Large intestine (tissue), 3 donors: ENCODE results near the gene TECPR1. TPM values are rescaled to one million over a fixed set of nuclear protein-coding genes. Genes with fewer than 3 reads are reported as not detected.

Experiments
- DNase-seq, 2 donors: peaks; one replicate each; pipeline versions ENCODE4 v3.0.0 to v3.0.0-alpha.2; 2013
- H3K27ac ChIP-seq: one replicate; pipeline ENCODE4 v1.5.1; 2013; ENCODE audit warnings: low read length
- H3K27me3 ChIP-seq: 2 replicates; pipeline ENCODE4 v1.6.1; 2013; ENCODE audit warnings: low read length; ENCODE audit not compliant: control insufficient read depth, insufficient read depth
- H3K36me3 ChIP-seq: 2 replicates; pipeline ENCODE4 v1.6.1; 2013; ENCODE audit warnings: low read length; ENCODE audit not compliant: control insufficient read depth, insufficient read depth
- H3K4me1 ChIP-seq: one replicate; pipeline ENCODE4 v1.6.1; 2013; ENCODE audit warnings: low read length; ENCODE audit not compliant: control insufficient read depth, insufficient read depth
- H3K4me3 ChIP-seq: one replicate; pipeline ENCODE4 v1.5.1; 2013; ENCODE audit warnings: low read length
- H3K9me3 ChIP-seq: one replicate; pipeline ENCODE4 v1.6.1; 2013; ENCODE audit warnings: mild to moderate bottlenecking, low read depth, low read length, moderate library complexity; ENCODE audit not compliant: control insufficient read depth
- WGBS: methylation state at CpG from one replicate; pipeline ENCODE4 v1.1.5; 2013; ENCODE audit warnings: low lambda C conversion rate; ENCODE audit not compliant: insufficient coverage; 5-methylcytosine and 5-hydroxymethylcytosine counted together
- polyA plus RNA-seq: library from polyadenylated mRNA; unstranded; fragments of 120-200 nt; gene quantifications from one replicate; pipeline ENCODE4 v1.2.1, GENCODE V29; 2013

Gene TECPR1
- polyA plus RNA-seq, 1 donor, result 15.1 TPM

- no CpG with 5 or more reads among the region's 32 CpGs for WGBS
- Histone ChIP-seq H3K27ac (no peak overlapping the region), H3K27me3 (no peaks in the 10 kb centered on the region), H3K4me1 (no peaks in the 10 kb centered on the region), H3K9me3 (no peaks in the 10 kb centered on the region), H3K36me3 (peaks cover 77% of the 10 kb centered on the region), H3K4me3 (no peak overlapping the region)
- DNase-seq, result no peak
Measured at GRCh38 chr7:98191668-98192431, 60.2 kb downstream of the TECPR1 start.

GRCh38 chr7:98189559-98189958 is 62.5 kb downstream of the TECPR1 start:
- WGBS, result no CpG with 5 or more reads among the region's 11 CpGs
- Histone ChIP-seq H3K36me3 (peaks cover 68% of the 10 kb centered on the region), H3K4me1 (no peaks in the 10 kb centered on the region), H3K4me3 (no peak overlapping the region), H3K27me3 (no peaks in the 10 kb centered on the region), H3K9me3 (no peaks in the 10 kb centered on the region), H3K27ac (no peak overlapping the region)
- DNase-seq, result no peak

GRCh38 chr7:98187138-98187502 is 64.9 kb downstream of the TECPR1 start:
- H3K4me3 ChIP-seq, result no peak overlapping the region
- H3K36me3 ChIP-seq, result peaks cover 49% of the 10 kb centered on the region
- no peak overlapping the region for H3K27ac ChIP-seq
- H3K4me1 ChIP-seq, result no peaks in the 10 kb centered on the region
- H3K27me3 ChIP-seq, result no peaks in the 10 kb centered on the region
- DNase-seq, result no peak
- 100% methylated on average over 1 of the region's 1 CpG for WGBS
- H3K9me3 ChIP-seq, result no peaks in the 10 kb centered on the region

GRCh38 chr7:98186452-98187137 is 65.4 kb downstream of the TECPR1 start:
- no peaks in the 10 kb centered on the region for H3K4me1 ChIP-seq
- H3K4me3 ChIP-seq, result no peak overlapping the region
- no peaks in the 10 kb centered on the region for H3K9me3 ChIP-seq
- no peaks in the 10 kb centered on the region for H3K27me3 ChIP-seq
- 88% methylated on average over 3 of the region's 9 CpGs for WGBS
- H3K27ac ChIP-seq, result no peak overlapping the region
- no peak for DNase-seq
- H3K36me3 ChIP-seq, result peaks cover 43% of the 10 kb centered on the region

- no peaks in the 10 kb centered on the region for H3K9me3 ChIP-seq
- H3K4me3 ChIP-seq, result no peak overlapping the region
- no peaks in the 10 kb centered on the region for H3K27me3 ChIP-seq
- DNase-seq, result no peak
- no peak overlapping the region for H3K27ac ChIP-seq
- peaks cover 40% of the 10 kb centered on the region for H3K36me3 ChIP-seq
- 100% methylated on average over 1 of the region's 7 CpGs for WGBS
- no peaks in the 10 kb centered on the region for H3K4me1 ChIP-seq
Measured at GRCh38 chr7:98185101-98185500, 66.9 kb downstream of the TECPR1 start.

- WGBS, result 91% methylated on average over 7 of the region's 8 CpGs
- no peaks in the 10 kb centered on the region for H3K9me3 ChIP-seq
- H3K27me3 ChIP-seq, result no peaks in the 10 kb centered on the region
- no peaks in the 10 kb centered on the region for H3K4me1 ChIP-seq
- DNase-seq, result no peak
- H3K36me3 ChIP-seq, result peaks cover 23% of the 10 kb centered on the region
- no peak overlapping the region for H3K27ac ChIP-seq
- no peak overlapping the region for H3K4me3 ChIP-seq
Measured at GRCh38 chr7:98180751-98181150, 71.3 kb downstream of the TECPR1 start.

- H3K27ac ChIP-seq, result no peak overlapping the region
- H3K4me1 ChIP-seq, result no peaks in the 10 kb centered on the region
- H3K36me3 ChIP-seq, result peaks cover 32% of the 10 kb centered on the region
- H3K4me3 ChIP-seq, result no peak overlapping the region
- no peaks in the 10 kb centered on the region for H3K27me3 ChIP-seq
- WGBS, result no CpG with 5 or more reads among the region's 10 CpGs
- no peaks in the 10 kb centered on the region for H3K9me3 ChIP-seq
- DNase-seq, result no peak
Measured at GRCh38 chr7:98178762-98179490, 73.1 kb downstream of the TECPR1 start.

GRCh38 chr7:98178321-98178720 is 73.7 kb downstream of the TECPR1 start:
- no peaks in the 10 kb centered on the region for H3K9me3 ChIP-seq
- H3K36me3 ChIP-seq, result peaks cover 28% of the 10 kb centered on the region
- peak; percentile 23 to 53 for DNase-seq
- no peaks in the 10 kb centered on the region for H3K4me1 ChIP-seq
- 40% methylated on average over 1 of the region's 16 CpGs for WGBS
- H3K27me3 ChIP-seq, result no peaks in the 10 kb centered on the region
- H3K4me3 ChIP-seq, result no peak overlapping the region
- H3K27ac ChIP-seq, result no peak overlapping the region

GRCh38 chr7:98177553-98177952 is 74.5 kb downstream of the TECPR1 start:
- WGBS, result no CpG with 5 or more reads among the region's 6 CpGs
- no peaks in the 10 kb centered on the region for H3K9me3 ChIP-seq
- H3K27me3 ChIP-seq, result no peaks in the 10 kb centered on the region
- H3K27ac ChIP-seq, result no peak overlapping the region
- DNase-seq, result no peak
- H3K4me3 ChIP-seq, result no peak overlapping the region
- no peaks in the 10 kb centered on the region for H3K4me1 ChIP-seq
- H3K36me3 ChIP-seq, result peaks cover 28% of the 10 kb centered on the region

GRCh38 chr7:98175260-98175940 is 76.6 kb downstream of the TECPR1 start:
- no peaks in the 10 kb centered on the region for H3K27me3 ChIP-seq
- 70% methylated on average over 3 of the region's 8 CpGs for WGBS
- peak; percentile 24 to 66 for DNase-seq
- no peak overlapping the region for H3K27ac ChIP-seq
- peaks cover 41% of the 10 kb centered on the region for H3K36me3 ChIP-seq
- H3K4me3 ChIP-seq, result no peak overlapping the region
- no peaks in the 10 kb centered on the region for H3K4me1 ChIP-seq
- no peaks in the 10 kb centered on the region for H3K9me3 ChIP-seq
